ENCODE results near the gene PCDHA13.
"Not testable (repeated sequence)": the region's sequence is repeated elsewhere in the genome, so short reads cannot be mapped to it uniquely, and the experiment has no call there.

Gene PCDHA13, protein sequence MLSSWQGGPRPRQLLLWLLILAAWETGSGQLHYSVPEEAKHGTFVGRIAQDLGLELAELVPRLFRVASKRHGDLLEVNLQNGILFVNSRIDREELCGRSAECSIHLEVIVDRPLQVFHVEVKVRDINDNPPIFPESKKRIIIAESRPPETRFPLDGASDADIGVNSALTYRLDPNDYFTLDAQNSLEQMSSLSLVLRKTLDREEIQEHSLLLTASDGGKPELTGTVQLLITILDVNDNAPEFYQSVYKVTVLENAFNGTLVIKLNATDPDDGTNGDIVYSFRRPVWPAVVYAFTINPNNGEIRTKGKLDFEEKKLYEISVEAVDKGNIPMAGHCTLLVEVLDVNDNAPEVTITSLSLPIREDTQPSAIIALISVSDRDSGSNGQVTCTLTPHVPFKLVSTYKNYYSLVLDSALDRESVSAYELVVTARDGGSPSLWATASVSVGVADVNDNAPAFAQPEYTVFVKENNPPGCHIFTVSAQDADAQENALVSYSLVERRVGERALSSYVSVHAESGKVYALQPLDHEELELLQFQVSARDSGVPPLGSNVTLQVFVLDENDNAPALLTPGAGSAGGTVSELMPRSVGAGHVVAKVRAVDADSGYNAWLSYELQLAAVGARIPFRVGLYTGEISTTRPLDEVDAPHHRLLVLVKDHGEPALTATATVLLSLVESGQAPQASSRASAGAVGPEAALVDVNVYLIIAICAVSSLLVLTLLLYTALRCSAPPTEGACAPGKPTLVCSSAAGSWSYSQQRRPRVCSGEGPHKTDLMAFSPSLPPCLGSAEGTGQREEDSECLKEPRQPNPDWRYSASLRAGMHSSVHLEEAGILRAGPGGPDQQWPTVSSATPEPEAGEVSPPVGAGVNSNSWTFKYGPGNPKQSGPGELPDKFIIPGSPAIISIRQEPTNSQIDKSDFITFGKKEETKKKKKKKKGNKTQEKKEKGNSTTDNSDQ

DNA sequence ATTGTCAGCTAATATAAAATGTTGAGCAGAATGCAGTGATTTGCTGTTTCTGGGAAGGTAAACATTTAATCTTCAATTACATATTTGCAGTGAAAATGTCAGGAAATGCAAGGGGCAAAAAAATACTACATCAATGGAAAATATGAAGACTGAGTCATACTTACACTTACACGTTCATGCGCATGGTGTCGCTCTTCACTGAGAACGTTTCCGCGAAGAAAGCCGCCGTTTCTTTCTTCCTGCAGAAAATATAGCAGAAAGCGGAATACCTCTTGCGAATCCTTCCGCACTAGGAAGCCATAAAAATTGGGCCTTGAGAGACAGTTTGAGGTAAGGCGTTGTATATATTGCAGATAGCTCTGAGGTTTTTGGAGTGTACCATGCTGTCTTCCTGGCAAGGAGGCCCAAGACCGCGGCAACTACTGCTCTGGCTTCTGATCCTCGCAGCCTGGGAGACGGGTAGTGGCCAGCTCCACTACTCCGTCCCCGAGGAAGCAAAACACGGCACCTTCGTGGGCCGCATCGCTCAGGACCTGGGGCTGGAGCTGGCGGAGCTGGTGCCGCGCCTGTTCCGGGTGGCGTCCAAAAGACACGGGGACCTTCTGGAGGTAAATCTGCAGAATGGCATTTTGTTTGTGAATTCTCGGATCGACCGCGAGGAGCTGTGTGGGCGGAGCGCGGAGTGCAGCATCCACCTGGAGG is at the start of gene PCDHA13:
TSS of gene PCDHA13 (plus strand) at position 236 of the 702 bp plus-strand sequence. CDS start at position 381, 145 bp downstream.
- DNase-seq (ENCODE audit: low read depth in 2 of 2) = no peak

DNA sequence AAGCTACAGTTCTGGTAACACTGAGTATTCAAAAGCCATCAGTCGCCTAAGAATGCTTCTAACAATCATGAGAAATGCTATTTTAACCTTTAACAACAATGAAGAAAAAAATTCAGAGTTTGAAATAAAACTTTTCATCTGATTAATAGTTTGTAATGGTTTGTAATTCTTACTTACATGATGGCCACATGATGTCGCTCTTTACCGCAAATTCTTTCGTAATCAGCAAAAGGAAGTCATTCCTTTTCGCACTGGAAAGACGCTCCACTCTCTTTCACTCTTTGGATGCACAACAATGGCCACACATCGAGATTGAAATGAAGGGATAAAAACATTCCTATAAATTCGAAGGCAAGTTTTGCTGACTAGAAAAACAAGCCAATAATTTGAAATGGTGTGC is 47.9 kb upstream of the PCDHA13 start, which contains the start of gene PCDHA7:
TSS of gene PCDHA7 (plus strand) at position 277 of the 400 bp plus-strand sequence. CDS start at position 392, 115 bp downstream.
- DNase-seq (ENCODE audit: low read depth in 2 of 2) = no peak

DNA sequence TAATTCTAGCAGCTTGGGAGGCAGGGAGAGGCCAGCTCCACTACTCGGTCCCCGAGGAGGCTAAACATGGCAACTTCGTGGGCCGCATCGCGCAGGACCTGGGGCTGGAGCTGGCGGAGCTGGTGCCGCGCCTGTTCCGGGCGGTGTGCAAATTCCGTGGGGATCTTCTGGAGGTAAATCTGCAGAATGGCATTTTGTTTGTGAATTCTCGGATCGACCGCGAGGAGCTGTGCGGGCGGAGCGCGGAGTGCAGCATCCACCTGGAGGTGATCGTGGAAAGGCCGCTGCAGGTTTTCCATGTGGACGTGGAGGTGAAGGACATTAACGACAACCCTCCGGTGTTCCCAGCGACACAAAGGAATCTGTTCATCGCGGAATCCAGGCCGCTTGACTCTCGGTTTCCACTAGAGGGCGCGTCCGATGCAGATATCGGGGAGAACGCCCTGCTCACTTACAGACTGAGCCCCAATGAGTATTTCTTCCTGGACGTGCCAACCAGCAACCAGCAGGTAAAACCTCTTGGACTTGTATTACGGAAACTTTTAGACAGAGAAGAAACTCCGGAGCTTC is 47.4 kb upstream of the PCDHA13 start:
- not testable (repeated sequence) for DNase-seq (ENCODE audit: low read depth in 2 of 2)

DNA sequence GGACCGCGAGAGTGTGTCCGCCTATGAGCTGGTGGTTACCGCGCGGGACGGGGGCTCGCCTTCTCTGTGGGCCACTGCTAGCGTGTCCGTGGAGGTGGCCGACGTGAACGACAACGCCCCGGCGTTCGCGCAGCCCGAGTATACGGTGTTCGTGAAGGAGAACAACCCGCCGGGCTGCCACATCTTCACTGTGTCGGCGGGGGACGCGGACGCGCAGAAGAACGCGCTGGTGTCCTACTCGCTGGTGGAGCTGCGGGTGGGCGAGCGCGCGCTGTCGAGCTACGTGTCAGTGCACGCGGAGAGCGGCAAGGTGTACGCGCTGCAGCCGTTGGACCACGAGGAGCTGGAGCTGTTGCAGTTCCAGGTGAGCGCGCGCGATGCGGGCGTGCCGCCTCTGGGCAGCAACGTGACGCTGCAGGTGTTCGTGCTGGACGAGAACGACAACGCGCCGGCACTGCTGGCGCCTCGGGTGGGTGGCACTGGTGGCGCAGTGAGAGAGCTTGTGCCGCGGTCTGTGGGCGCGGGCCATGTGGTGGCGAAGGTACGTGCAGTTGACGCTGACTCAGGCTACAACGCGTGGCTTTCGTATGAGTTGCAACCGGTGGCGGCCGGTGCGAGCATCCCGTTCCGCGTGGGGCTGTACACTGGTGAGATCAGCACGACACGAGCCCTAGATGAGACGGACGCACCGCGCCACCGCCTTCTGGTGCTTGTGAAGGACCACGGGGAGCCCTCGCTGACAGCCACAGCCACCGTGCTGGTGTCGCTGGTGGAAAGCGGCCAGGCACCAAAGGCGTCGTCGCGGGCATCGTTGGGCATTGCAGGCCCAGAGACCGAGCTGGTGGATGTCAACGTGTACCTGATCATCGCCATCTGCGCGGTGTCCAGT is 46.1 kb upstream of the PCDHA13 start:
- DNase-seq (ENCODE audit: low read depth in 2 of 2) = no peak

DNA sequence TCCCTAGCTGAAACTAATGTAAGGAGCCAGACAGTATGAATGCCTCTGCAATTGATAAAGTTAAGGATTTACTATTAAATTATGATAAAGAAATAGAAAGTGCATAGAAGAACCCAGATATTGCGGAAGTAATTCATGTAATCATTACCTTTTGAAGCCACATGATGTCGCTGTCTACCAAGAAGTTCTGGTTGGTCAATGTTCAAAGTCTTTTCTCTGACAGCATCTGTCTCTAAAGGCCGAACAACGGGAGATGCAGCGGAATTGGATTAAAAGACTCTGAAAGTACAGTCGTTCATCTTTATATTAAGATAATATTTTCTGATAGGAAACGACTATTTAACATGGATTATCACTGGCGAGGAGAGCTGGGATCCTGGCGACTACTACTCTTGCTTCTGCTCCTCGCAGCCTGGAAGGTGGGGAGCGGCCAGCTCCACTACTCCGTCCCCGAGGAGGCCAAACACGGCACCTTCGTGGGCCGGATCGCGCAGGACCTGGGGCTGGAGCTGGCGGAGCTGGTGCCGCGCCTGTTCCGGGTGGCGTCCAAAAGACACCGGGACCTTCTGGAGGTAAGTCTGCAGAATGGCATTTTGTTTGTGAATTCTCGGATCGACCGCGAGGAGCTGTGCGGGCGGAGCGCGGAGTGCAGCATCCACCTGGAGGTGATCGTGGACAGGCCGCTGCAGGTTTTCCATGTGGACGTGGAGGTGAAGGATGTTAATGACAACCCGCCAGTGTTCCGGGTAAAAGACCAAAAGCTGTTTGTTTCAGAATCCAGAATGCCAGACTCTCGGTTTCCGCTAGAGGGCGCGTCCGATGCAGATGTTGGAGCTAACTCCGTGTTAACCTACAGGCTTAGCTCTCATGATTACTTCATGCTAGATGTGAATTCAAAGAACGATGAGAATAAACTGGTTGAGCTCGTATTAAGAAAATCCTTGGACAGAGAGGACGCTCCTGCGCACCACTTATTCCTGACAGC is 40.7 kb upstream of the PCDHA13 start, which contains the start of gene PCDHA8:
TSS of gene PCDHA8 (plus strand) at position 210 of the 985 bp plus-strand sequence. CDS start at position 345, 135 bp downstream.
- no peak for DNase-seq (ENCODE audit: low read depth in 2 of 2)

DNA sequence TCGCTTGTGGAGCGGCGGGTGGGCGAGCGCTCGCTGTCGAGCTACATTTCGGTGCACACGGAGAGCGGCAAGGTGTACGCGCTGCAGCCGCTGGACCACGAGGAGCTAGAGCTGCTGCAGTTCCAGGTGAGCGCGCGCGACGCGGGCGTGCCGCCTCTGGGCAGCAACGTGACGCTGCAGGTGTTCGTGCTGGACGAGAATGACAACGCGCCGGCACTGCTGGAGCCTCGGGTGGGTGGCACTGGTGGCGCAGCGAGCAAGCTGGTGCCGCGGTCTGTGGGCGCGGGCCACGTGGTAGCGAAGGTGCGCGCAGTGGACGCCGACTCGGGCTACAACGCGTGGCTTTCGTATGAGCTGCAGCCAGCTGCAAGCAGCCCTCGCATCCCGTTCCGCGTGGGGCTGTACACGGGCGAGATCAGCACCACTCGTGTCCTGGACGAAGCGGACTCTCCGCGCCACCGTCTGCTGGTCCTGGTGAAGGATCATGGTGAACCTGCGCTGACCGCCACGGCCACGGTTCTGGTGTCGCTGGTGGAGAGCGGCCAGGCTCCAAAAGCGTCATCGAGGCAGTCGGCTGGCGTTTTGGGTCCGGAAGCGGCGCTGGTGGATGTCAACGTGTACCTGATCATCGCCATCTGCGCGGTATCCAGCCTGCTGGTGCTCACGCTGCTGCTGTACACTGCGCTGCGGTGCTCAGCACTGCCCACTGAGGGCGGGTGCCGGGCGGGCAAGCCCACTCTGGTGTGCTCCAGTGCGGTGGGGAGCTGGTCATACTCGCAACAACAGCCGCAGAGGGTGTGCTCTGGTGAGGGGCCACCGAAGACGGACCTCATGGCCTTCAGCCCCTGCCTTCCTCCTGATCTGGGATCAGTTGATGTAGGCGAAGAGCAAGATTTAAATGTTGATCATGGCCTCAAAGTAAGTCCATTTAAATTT is 38.9 kb upstream of the PCDHA13 start:
- no peak for DNase-seq (ENCODE audit: low read depth in 2 of 2)

DNA sequence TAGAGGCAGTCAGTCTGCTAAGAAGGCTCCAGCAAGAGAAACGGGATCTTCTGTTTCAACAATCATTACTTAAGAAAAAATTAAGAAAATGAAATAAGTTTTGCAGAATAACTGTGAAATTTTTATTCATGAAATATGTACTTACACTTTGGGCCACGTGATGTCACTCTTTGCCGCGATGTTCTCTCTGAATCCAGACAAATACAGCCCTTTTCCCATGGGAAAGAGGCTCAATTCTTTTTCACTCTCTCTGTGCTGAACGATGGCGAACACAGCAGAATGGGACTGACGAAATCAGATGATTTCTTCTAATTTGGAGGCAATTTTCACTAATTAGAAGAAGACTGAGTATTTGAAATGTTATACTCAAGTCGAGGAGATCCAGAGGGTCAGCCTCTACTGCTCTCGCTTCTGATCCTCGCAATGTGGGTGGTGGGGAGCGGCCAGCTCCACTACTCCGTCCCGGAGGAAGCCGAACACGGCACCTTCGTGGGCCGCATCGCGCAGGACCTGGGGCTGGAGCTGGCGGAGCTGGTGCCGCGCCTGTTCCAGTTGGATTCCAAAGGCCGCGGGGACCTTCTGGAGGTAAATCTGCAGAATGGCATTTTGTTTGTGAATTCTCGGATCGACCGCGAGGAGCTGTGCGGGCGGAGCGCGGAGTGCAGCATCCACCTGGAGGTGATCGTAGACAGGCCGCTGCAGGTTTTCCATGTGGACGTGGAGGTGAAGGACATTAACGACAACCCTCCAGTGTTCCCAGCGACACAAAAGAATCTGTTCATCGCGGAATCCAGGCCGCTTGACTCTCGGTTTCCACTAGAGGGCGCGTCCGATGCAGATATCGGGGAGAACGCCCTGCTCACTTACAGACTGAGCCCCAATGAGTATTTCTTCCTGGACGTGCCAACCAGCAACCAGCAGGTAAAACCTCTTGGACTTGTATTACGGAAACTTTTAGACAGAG is 33.5 kb upstream of the PCDHA13 start, which contains the start of gene PCDHA9:
TSS of gene PCDHA9 (plus strand) at position 244 of the 964 bp plus-strand sequence. CDS start at position 358, 114 bp downstream.
- DNase-seq (ENCODE audit: low read depth in 2 of 2) = not testable (repeated sequence)

DNA sequence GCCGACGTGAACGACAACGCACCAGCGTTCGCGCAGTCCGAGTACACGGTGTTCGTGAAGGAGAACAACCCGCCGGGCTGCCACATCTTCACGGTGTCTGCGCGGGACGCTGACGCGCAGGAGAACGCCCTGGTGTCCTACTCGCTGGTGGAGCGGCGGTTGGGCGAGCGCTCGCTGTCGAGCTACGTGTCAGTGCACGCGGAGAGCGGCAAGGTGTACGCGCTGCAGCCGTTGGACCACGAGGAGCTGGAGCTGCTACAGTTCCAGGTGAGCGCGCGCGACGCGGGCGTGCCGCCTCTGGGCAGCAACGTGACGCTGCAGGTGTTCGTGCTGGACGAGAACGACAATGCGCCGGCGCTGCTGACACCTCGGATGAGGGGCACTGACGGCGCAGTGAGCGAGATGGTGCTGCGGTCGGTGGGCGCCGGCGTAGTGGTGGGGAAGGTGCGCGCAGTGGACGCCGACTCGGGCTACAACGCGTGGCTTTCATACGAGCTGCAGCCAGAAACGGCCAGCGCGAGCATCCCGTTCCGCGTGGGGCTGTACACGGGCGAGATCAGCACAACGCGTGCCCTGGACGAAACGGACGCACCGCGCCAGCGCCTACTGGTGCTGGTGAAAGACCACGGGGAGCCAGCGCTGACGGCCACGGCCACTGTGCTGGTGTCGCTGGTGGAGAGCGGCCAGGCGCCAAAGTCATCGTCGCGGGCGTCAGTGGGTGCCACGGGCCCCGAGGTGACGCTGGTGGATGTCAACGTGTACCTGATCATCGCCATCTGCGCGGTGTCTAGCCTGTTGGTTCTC is 31.9 kb upstream of the PCDHA13 start:
- not testable (repeated sequence) for DNase-seq (ENCODE audit: low read depth in 2 of 2)

DNA sequence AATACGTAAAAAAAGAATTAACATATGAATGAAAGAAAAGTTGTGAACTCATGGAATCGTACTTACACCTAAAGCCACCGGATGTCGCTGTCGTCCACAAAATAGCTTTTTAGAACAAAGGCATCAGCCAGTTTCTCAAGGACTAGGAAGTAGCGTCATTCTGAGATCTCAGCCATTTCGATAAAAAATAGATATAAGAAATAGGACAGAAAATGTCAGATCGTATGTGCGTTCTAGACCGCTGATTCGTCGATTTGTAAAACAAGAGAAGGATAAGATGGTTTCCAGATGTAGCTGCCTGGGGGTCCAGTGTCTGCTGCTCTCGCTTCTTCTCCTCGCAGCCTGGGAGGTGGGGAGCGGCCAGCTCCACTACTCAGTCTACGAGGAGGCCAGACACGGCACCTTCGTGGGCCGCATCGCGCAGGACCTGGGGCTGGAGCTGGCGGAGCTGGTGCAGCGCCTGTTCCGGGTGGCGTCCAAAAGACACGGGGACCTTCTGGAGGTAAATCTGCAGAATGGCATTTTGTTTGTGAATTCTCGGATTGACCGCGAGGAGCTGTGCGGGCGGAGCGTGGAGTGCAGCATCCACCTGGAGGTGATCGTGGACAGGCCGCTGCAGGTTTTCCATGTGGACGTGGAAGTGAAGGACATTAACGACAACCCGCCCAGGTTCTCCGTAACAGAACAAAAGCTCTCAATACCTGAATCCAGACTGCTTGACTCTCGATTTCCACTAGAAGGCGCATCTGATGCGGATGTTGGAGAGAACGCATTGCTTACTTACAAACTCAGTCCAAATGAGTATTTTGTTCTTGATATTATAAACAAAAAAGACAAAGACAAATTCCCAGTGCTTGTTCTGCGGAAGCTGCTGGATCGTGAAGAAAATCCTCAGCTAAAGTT is 25.9 kb upstream of the PCDHA13 start, which contains the start of gene PCDHA10:
TSS of gene PCDHA10 (plus strand) at position 126 of the 903 bp plus-strand sequence. CDS start at position 278, 152 bp downstream.
- no peak for DNase-seq (ENCODE audit: low read depth in 2 of 2)

DNA sequence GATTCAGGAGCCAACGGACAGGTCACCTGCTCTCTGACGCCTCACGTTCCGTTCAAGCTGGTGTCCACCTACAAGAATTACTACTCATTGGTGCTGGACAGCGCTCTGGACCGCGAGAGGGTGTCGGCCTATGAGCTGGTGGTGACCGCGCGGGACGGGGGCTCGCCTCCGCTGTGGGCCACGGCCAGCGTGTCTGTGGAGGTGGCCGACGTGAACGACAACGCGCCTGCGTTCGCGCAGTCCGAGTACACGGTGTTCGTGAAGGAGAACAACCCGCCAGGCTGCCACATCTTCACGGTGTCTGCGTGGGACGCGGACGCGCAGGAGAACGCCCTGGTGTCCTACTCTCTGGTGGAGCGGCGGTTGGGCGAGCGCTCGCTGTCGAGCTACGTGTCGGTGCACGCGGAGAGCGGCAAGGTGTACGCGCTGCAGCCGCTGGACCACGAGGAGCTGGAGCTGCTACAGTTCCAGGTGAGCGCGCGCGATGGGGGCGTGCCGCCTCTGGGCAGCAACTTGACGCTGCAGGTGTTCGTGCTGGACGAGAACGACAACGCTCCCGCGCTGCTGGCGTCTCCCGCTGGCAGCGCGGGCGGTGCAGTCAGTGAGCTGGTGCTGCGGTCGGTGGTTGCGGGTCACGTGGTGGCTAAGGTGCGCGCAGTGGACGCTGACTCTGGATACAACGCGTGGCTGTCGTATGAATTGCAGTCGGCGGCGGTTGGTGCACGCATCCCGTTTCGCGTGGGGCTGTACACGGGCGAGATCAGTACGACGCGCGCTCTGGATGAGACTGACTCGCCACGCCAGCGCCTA is 24.5 kb upstream of the PCDHA13 start:
- DNase-seq (ENCODE audit: low read depth in 2 of 2) = no peak

DNA sequence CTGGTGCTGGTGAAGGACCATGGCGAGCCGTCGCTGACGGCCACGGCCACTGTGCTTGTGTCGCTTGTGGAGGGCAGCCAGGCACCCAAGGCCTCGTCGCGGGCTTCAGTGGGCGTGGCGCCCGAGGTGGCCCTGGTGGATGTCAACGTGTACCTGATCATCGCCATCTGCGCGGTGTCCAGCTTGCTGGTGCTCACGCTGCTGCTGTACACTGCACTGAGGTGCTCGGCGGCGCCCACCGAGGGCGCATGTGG is 24.0 kb upstream of the PCDHA13 start:
- DNase-seq (ENCODE audit: low read depth in 2 of 2) = no peak

DNA sequence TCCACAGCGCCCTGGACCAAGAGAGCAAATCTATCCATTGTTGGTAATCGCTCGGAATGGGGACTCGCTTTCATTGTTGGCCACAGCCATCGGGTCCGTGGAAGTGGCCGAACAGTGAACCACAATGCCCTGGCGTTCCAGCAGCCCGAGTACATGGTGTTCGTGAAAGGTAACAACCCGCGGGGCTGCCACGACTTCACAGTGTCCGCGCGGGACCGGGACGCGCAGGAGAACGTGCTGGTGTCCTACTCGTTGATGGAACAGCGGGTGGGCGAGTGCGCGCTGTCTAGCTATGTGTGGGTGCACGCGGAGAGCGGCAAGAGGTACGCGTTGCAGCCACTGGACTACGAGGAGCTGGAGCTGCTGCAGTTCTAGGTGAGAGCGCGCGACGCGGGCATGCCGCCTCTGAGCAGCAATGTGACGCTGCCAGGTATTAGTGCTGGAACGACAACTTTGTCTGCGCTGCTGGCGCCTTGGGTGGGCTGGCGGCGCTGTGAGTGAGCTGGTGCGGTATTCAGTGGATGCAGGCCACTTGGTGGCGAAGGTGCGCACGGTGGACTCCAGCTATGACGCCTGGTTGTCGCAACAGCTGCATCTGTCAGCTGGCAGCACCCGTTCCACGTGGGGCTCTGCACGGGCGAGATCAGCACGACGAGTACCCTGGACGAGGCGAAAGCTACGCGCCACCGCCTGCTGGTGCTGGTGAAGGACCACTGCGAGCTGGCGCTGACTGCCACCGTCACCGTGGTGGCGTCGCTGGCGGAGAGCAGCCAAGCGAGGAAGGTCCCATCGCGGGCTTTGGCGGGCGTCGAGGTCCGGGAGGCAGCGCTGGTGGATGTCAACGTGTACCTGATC is 19.3 kb upstream of the PCDHA13 start:
- no peak for DNase-seq (ENCODE audit: low read depth in 2 of 2)
